GM19372 (cell line): ENCODE measurements around the gene PDE6A.
A peak's percentile ranks its signal among the peaks of the same experiment; 100 is the strongest.

ENCODE experiments used
- ATAC-seq: cut with Tn5 transposase; IDR thresholded peaks from one replicate; pipeline ENCODE4 v1.9.1; 2021; ENCODE audit warnings: mild to moderate bottlenecking, low read depth, moderate library complexity; ENCODE audit not compliant: unreplicated experiment

The PDE6A gene

GRCh38 chr5:149841851-149842793, 102.5 kb downstream of the PDE6A start:
- no peak for ATAC-seq

GRCh38 chr5:149840226-149840825, 104.3 kb downstream of the PDE6A start:
- ATAC-seq = no peak

- no peak for ATAC-seq
Measured at GRCh38 chr5:149839761-149840160, 104.8 kb downstream of the PDE6A start.

- ATAC-seq = no peak
Measured at GRCh38 chr5:149838881-149839739, 105.5 kb downstream of the PDE6A start.

GRCh38 chr5:149837680-149838269, 106.8 kb downstream of the PDE6A start:
- no peak for ATAC-seq

- ATAC-seq = no peak
Measured at GRCh38 chr5:149836451-149837139, 108.0 kb downstream of the PDE6A start.

GRCh38 chr5:149834246-149834855, 110.2 kb downstream of the PDE6A start:
- ATAC-seq = no peak

GRCh38 chr5:149833116-149833827, 111.3 kb downstream of the PDE6A start:
- no peak for ATAC-seq

GRCh38 chr5:149832636-149833035, 112.0 kb downstream of the PDE6A start:
- no peak for ATAC-seq

- ATAC-seq = peak; percentile 82
Measured at GRCh38 chr5:149831492-149831891, 113.1 kb downstream of the PDE6A start.

- ATAC-seq = no peak
Measured at GRCh38 chr5:149830579-149830978, 114.0 kb downstream of the PDE6A start.

- ATAC-seq = no peak
Measured at GRCh38 chr5:149829954-149830353, 114.6 kb downstream of the PDE6A start.

- no peak for ATAC-seq
Measured at GRCh38 chr5:149828161-149829011, 116.2 kb downstream of the PDE6A start.

GRCh38 chr5:149827546-149827945, 117.0 kb downstream of the PDE6A start:
- no peak for ATAC-seq

GRCh38 chr5:149827086-149827485, 117.5 kb downstream of the PDE6A start:
- ATAC-seq = no peak

- no peak for ATAC-seq
Measured at GRCh38 chr5:149826574-149826973, 118.0 kb downstream of the PDE6A start.

GRCh38 chr5:149824846-149825245, 119.7 kb downstream of the PDE6A start:
- no peak for ATAC-seq

GRCh38 chr5:149824120-149824519, 120.5 kb downstream of the PDE6A start:
- ATAC-seq = no peak
